Peyer's patch (tissue), 4 donors: Measurements from ENCODE around the gene CTCF. TPM values are rescaled to one million over a fixed set of nuclear protein-coding genes. Genes with fewer than 3 reads are reported as not detected.
"Not testable (repeated sequence)": the region's sequence is repeated elsewhere in the genome, so short reads cannot be mapped to it uniquely, and the experiment has no call there.

Experiments
- DNase-seq, 3 donors: peaks; one replicate each; pipeline ENCODE4 v3.0.0-alpha.2; 2017 to 2019
- H3K27ac ChIP-seq, 4 donors: fragments of 200-600 bp; sonication (generic); one replicate each; pipeline ENCODE4 v1.5.1; 2016 to 2019
- H3K27me3 ChIP-seq, 2 donors: fragments of 200-600 bp; sonication (generic); one replicate each; pipeline ENCODE4 v1.5.1; 2019
- H3K36me3 ChIP-seq, 3 donors: fragments of 200-600 bp; sonication (generic); one replicate each; pipeline ENCODE4 v1.5.1; 2016 to 2019
- H3K4me1 ChIP-seq, 4 donors: fragments of 200-600 bp; sonication (generic); one replicate each; pipeline ENCODE4 v1.5.1; 2016 to 2019
- H3K4me3 ChIP-seq, 4 donors: fragments of 200-600 bp; sonication (generic); 1 replicate in 3 of 4; 2 replicates in 1 of 4; pipeline ENCODE4 v1.5.1; 2016 to 2019; ENCODE audit warnings: mild to moderate bottlenecking in 1 of 4
- H3K9me3 ChIP-seq, 4 donors: fragments of 200-600 bp; sonication (generic); one replicate each; pipeline ENCODE4 v1.5.1; 2016 to 2019; ENCODE audit warnings: mild to moderate bottlenecking in 1 of 4
- CTCF ChIP-seq, 6 experiments: fragments of 450-650 bp in 4 of 6; fragments of 200-600 bp in 2 of 6; sonication (generic) in 1 of 6; IDR thresholded peaks; one replicate each; pipeline ENCODE4 v1.5.1; 2017 to 2019; ENCODE audit warnings: antibody characterized with exemption in 6 of 6, mild to moderate bottlenecking in 3 of 6, moderate library complexity in 1 of 6
- POLR2A ChIP-seq, 2 donors: fragments of 450-650 bp; IDR thresholded peaks; one replicate each; pipeline ENCODE4 v1.5.1; 2017; ENCODE audit warnings: antibody characterized with exemption in 2 of 2, mild to moderate bottlenecking in 2 of 2, moderate library complexity in 2 of 2
- total RNA-seq, 4 donors: library from RNA; depleted of rRNA; stranded (reverse); fragments of >200 nt; gene quantifications; one replicate each; pipeline ENCODE4 v1.1.0, GENCODE V29; 2016

The CTCF gene
- 10 to 100 TPM; 35.3 to 59.4 (median 42.7) TPM for total RNA-seq

DNA sequence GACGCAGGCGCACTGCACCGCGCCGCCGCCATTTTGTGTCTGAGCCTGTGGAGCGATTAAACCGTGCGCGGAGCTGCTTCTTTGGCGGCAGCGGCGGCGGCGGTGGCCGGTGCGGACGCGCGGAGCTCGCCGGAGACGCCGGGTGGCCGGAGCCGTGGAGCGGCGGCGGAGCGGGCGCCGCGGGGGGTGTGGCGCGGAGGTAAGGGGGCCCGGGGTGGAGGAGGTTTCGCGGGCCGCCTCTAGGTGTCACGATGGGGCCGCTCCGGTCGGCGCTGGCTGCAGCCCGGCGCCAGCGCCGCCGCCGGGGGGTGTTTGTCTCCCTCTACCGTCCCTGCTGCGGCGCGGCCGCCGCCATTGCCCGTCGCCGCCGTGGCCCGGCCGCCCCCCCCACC lies at the start of gene CTCF:
Gene CTCF (plus strand): TSS at position 1 of the 392 bp plus-strand sequence. CDS start 48,307 bp downstream, outside the sequence.
- H3K9me3 ChIP-seq: no peaks in the 10 kb centered on the region
- peak within 1 kb of the TSS; percentile 97 to 100 (median 100) for H3K27ac ChIP-seq
- DNase-seq: peak; percentile 84 to 92 (median 92)
- no peak for TF ChIP-seq POLR2A (IDR thresholded peaks at IDR 0.05)
- peak; percentile 62 to 91 (median 80) for TF ChIP-seq CTCF (IDR thresholded peaks at IDR 0.05)
- H3K36me3 ChIP-seq: no peaks in the 10 kb centered on the region
- H3K27me3 ChIP-seq: no peaks in the 10 kb centered on the region
- H3K4me1 ChIP-seq: peaks cover 0 to 17% (median 7%) of the 10 kb centered on the region in 4 donors
- H3K4me3 ChIP-seq: peak within 1 kb of the TSS; percentile 64 to 99 (median 89)

GRCh38 chr16:67513892-67514291 lies 48.4 kb upstream of the CTCF start:
- H3K9me3 ChIP-seq, DNase-seq, H3K4me3 ChIP-seq, H3K36me3 ChIP-seq, H3K27me3 ChIP-seq: not testable (repeated sequence)
- peaks cover 0 to 15% (median 2%) of the 10 kb centered on the region in 4 donors for H3K4me1 ChIP-seq
- peak overlapping the region in 1 of 4 donors; percentile 87 for H3K27ac ChIP-seq

DNA sequence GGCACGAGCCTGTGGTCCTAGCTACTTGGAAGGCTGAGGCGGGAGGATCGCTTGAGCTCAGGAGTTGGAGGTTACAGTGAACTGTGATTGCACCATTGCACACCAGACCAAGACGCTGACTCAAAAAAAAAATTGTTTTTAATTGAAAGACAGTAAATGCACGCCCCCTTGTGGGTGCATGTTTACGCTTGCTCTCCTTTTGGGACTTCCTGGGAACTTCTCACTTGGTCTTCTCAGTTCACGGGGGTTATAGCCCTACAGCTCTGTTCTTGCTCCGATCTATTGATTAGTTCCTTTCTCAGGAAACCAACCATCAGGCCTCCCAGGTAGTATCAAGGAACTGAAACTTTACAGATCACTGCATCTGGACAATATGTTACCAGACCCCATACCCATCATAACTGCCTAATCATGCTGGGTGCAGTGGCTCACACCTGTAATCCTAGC lies 47.9 kb upstream of the CTCF start:
- Histone ChIP-seq H3K4me3 (no peak overlapping the region), H3K4me1 (peaks cover 0 to 15% (median 2%) of the 10 kb centered on the region in 4 donors), H3K27me3 (no peaks in the 10 kb centered on the region), H3K27ac (peak overlapping the region in 2 of 4 donors; percentile 7 to 87), H3K36me3 (no peaks in the 10 kb centered on the region), H3K9me3 (no peaks in the 10 kb centered on the region)
- peak; percentile 64 to 76 (median 70) for TF ChIP-seq CTCF (IDR thresholded peaks at IDR 0.05)
- TF ChIP-seq POLR2A (IDR thresholded peaks at IDR 0.05): no peak
- peak; percentile 73 to 96 (median 93) for DNase-seq

DNA sequence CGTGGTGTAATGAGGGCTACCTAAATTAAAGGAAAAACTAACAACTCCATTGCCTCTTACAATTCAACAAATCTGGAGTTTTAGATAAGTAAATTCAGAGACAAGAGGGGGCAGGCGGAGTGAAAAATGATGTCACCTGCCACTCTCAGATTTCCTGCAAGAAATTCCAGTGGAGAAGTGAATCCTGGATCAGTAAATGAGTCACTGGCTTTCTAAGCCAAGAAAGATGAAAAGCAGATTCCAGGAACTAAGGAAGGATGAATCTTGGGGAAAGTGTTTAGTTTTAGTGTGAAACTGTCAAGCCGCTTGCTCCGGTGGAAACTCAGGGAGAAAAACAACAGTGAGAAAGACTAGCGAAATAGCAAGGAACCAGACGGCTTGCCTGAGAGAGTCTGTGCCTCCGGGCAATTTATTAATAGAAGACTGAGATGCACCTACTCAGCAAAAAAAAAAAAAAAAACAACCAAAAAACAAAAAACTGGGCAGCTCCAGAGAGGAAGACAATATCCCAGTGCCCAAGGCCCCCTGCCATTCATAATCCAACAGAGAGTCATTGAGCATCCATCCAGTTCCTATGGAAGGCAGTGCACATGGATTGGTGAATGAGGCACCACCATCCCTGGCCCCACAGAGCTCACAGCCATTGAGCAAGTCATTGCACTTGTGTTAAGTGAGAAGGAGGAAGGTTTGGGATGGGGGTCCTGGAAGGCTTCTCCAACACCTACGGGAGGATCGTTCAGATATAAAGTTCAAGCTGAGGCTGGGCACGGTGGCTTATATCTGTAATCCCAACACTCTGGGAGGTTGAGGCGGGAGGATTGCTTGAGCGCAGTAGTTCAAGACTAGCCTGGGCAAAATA lies 45.8 kb upstream of the CTCF start:
- no peak for DNase-seq
- no peaks in the 10 kb centered on the region for H3K9me3 ChIP-seq
- peaks cover 0 to 18% (median 4%) of the 10 kb centered on the region in 4 donors for H3K4me1 ChIP-seq
- peak overlapping the region in 3 of 4 donors; percentile 27 to 89 (median 87) for H3K27ac ChIP-seq
- no peak for TF ChIP-seq CTCF (IDR thresholded peaks at IDR 0.05)
- TF ChIP-seq POLR2A (IDR thresholded peaks at IDR 0.05): no peak
- H3K27me3 ChIP-seq: no peaks in the 10 kb centered on the region
- H3K4me3 ChIP-seq: no peak overlapping the region
- no peaks in the 10 kb centered on the region for H3K36me3 ChIP-seq

DNA sequence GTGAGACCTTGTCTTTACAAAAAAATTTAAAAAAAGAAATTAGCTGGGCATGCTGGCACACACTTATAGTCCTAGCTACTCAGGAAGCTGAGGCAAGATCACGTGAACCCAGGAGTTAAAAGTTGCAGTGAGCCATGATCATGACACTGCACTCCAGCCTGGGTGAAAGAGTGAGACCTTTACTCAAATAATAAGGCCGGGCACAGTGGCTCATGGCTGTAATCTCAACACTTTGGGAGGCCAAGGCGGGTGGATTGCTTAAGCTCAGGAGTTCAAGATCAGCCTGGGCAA lies 45.2 kb upstream of the CTCF start:
- H3K4me3 ChIP-seq: no peak overlapping the region
- TF ChIP-seq POLR2A (IDR thresholded peaks at IDR 0.05): no peak
- no peak for TF ChIP-seq CTCF (IDR thresholded peaks at IDR 0.05)
- H3K27me3 ChIP-seq: no peaks in the 10 kb centered on the region
- peak overlapping the region in 2 of 4 donors; percentile 87 to 89 for H3K27ac ChIP-seq
- no peaks in the 10 kb centered on the region for H3K36me3 ChIP-seq
- peaks cover 0 to 21% (median 6%) of the 10 kb centered on the region in 4 donors for H3K4me1 ChIP-seq
- DNase-seq: peak in 1 of 3 donors; percentile 55
- no peaks in the 10 kb centered on the region for H3K9me3 ChIP-seq
